Activated CD4-positive, alpha-beta T cell treated with anti-CD3 and anti-CD28 coated beads, Interleukin-2, Interleukin-4, amounts not matched to agents 100 ng/mL and 50 ng/mL, durations not matched to agents 16 hours and 8 hours (primary cell): ENCODE data around the gene SLC22A5.

Experiments
- DNase-seq: peaks from one replicate; pipeline ENCODE4 v3.0.0-alpha.2; 2020; ENCODE audit warnings: low spot score

SLC22A5 gene

DNA sequence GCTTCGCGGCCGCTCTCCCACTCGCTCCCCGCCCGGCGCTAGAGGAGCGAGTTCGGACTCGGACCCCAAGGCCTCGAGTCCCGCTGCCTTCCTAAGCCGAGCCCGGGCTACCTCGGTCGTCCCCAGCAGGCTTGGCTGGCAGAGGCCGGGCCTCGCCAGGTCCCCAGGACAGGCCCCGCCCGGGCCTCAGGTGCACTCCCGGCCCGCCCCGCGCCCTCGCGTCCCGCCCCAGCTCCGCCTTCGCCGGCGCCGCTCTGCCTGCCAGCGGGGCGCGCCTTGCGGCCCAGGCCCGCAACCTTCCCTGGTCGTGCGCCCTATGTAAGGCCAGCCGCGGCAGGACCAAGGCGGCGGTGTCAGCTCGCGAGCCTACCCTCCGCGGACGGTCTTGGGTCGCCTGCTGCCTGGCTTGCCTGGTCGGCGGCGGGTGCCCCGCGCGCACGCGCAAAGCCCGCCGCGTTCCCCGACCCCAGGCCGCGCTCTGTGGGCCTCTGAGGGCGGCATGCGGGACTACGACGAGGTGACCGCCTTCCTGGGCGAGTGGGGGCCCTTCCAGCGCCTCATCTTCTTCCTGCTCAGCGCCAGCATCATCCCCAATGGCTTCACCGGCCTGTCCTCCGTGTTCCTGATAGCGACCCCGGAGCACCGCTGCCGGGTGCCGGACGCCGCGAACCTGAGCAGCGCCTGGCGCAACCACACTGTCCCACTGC, at the start of gene SLC22A5:
Gene SLC22A5, plus strand, starts transcription at position 237 of the 707 bp plus-strand sequence. Its CDS starts 263 bp downstream, at position 500.
- DNase-seq, result peak; percentile 65

DNA sequence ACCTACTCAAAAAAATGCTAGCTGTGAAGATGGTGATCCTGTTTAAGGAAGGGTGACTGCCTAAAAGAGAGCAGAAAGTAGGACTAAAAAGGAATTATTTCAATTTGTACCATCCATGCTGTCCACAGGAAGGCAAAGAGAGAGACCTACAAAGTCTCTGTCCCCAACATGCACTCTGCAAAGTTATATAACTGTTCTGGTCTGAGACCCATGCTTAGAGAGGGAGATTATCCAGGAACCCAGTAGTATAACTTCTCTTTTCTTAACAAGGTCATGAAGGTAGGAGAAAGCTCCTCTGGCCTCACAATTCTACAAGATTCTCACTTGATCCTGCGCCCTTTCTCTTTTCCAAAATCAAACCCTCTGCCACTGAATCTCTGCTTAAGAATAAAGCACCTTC, 49.5 kb upstream of the SLC22A5 start:
- DNase-seq, result no peak

GRCh38 chr5:132321109-132321721, 48.3 kb upstream of the SLC22A5 start:
- DNase-seq, result no peak

DNA sequence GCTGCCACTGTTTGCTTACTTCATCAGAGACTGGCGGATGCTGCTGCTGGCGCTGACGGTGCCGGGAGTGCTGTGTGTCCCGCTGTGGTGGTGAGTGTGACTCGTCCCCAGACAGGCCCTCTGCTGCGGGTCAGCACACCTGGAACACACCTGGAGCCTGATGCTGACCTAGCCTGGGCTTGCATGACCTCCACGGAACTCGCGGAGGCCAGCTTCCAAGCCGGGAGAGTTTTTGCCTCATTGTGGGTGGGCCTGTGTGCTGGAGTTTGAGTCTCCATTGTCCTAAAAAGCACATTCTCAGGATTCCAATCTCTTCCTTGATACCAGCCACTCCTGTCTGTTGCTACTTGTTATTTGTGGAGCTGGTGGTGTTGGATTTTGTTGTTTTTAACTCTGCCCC, 47.2 kb upstream of the SLC22A5 start:
- no peak for DNase-seq

- no peak for DNase-seq
These were observed 46.3 kb upstream of the SLC22A5 start for GRCh38 chr5:132323202-132323601.

GRCh38 chr5:132325691-132326090, 43.8 kb upstream of the SLC22A5 start:
- DNase-seq, result no peak

DNA sequence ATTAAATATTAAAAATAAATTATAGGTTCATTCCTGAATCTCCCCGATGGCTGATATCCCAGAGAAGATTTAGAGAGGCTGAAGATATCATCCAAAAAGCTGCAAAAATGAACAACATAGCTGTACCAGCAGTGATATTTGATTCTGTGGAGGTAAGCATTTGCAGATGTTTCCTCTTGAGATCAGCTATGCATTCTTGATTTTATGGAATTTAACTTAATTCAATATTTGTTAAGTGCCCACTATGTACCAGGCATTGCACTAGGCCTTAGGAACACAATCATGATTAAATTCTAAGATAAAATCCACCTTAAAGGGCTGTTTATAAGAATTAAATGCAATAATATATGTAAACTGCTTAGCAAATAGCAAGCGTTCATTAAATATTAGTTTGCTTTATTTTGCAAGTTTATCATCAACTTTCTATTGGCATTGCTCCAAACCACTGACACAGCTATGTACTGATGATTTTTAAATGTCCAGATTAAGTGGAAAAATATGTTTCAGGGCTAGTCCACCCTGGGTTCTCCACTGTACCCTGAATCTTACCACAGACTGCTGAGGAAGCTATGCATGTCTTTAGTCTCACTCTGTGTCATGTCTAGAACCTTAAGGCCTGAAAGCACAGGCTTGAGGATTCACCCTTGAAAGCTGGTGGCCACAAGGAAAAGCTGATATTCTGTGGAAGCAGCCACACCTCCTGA, 42.1 kb upstream of the SLC22A5 start:
- no peak for DNase-seq

DNA sequence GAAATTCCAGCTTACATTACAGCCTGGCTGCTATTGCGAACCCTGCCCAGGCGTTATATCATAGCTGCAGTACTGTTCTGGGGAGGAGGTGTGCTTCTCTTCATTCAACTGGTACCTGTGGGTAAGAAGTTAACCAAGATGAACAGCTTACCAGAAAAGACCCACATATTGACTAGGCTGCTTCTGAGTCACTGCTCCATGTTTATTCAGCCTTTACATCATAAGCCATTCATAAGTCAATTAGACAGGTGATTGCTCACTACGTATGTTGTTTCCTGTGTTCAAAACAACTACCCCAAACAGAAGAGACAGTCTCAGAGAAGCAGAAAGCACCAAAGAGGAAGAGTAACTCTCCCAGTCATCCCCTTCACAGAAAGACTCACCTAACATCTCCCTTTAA, 34.7 kb upstream of the SLC22A5 start:
- DNase-seq, result peak; percentile 3

DNA sequence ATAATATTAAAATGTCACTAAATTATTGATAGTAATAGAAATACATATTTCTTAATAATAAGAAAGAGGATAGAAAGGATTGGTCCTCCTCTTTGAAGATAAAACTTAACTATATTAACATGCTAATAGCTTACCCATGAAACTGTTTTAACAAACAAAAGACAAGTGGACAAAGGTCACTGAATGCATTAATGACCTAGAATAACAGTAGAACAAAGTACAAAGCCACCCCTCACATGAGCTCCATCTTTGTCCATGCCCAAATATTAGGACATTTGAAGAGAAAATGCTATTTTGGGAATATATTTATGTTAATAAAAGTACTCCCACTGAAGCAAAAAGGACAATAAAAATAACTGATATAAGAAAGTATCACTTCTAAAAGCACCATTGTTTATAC, 34.1 kb upstream of the SLC22A5 start:
- DNase-seq, result no peak

- no peak for DNase-seq
These were observed 30.0 kb upstream of the SLC22A5 start for GRCh38 chr5:132339502-132339901.

DNA sequence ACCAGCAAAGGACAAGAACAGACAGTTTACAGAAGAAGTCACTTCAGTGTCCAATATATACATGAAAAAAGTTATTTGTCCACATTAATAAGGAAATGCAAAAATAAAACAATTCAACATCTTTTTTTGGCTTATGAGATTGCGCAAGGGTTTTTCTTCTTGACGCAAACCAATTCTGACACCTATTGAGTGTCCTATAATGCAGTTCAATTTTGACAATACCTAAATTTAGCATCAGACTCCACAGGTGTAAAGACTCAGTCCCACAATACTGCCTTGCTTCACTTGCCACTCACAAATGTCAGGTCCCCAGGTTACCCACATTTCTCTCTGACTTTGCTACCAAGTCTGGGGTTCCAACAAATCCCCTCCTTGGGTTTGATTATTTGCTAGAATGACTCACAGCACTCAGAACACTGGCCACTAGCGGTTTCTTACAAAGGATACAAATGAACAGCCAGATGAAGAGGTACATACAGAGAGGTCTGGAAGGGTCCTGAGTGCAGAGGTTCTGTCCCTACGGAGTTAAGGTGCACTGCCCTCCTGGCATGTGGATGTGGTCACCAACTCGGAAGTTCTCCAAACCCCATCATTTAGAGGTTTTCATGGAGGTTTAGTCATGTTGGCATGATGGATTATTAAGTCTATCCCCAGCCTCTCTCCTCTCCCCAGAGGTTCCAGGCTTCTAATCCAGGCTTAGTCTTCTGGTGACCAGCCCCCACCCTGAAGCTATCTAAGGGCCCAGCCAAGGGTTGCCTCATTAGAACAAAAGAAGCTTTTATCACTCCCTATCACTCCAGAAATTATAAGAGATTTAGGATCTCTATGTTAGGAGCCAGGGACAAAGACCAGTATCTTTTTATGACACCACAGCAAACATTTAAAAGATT, 27.0 kb upstream of the SLC22A5 start:
- DNase-seq, result no peak

DNA sequence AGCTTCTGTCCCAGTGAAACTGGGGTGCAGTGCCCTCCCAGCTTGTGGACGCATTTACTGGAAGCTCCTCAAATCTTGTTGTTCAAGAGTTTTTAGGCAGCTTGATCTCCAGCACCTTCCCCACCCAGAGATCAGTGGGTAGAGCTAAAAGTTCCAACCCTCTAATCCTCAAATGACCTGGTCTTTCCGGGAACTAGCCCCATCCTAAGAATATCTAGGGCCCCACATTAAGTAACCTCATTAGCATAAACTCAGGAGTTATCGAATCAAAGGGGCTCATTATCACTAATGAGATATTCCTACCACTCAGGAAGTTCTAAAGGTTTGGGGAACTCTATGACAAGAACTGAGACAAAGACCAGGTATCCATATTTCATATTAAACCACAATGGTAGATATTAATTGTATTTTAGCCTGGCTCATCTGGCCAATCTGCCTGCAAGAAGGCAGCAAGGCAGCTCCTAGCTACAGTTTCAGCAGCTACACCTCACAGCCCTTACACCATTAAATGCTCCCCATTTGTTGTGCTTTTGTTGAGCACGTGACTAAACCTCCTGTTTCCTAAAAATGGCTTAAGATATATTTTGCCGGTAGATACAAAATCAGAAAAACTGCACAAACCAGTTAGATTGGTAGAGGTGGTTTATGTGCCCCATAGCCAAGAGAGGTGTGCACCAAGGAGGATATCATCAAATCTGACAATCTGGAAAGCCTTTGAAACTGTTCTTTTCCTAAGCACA, 24.6 kb upstream of the SLC22A5 start:
- no peak for DNase-seq

DNA sequence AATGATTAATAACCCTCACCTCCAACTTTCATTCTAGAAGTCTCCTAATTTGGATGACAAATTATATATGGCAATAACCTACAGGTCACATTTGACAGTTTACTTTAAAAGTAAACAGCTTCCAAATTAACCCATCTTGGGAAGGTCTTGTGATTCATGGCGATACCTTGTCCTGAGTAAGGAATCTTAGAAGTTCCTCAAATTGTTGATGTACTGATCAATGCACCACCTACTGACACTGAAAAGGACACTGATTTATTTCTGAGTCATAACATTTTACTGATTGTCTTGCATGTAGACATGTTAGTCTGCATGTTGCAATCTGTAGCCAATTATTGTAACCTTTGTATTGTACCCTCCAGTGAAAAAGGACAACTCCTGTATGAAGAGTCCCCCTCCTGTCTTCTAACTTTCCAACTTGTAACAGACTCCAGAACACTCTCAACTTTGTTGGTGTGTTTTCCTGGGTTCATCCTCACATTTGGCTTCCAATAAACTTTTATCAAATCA, 16.0 kb upstream of the SLC22A5 start:
- DNase-seq, result no peak

GRCh38 chr5:132354381-132355139, 14.9 kb upstream of the SLC22A5 start:
- DNase-seq, result no peak

- no peak for DNase-seq
These were observed 14.3 kb upstream of the SLC22A5 start for GRCh38 chr5:132355140-132355765.

DNA sequence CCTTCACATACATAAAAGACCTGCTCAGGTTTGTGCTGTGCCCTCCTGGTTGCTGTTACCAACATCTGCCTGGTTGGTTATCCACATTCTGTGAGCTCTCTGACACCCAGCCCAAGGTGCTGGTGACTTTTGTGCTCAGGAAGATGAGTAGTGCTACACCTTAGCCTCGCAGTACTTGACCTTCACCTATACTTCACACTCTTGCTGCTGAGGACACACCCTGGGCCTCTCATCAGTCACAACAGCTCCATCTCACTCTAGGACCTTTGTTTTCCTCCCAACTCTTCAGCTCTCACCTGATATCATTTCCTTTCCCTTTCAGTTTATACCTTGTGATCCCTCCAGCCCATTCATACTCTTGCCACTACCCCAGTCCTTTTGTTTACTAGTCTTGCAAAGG, 10.7 kb upstream of the SLC22A5 start:
- DNase-seq, result no peak

- no peak for DNase-seq
These were observed 7.4 kb upstream of the SLC22A5 start for GRCh38 chr5:132362086-132362485.

DNA sequence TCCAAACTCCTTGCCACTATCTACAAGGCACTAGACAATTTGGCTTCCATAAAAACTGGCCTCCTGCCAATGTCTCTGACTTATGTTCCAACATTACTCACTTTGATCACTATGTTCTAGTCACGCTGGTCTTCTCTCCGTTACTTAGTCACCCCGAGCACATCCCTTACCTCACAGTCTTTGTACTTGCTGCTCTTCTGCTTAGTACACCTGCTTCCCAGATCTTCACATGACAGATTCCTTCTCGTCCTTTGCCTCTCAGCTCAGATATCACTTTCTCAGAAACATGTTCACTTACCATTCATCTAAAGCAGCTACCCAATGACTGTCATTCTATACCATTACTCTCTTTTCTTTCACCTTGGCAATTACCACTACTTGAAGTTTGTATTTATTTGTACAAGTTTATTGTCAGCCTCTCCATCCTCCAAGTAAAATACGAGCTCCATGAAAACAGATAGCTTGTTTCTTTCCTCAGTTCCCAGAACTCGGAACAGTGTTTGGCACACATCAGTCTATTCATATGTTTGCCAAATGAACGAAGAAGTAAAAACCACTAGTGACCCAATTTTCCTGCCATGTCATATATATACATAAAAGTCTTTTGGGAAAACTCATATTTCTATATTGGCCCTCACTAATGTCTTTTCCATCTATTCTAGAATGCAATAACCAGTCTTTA, 5.9 kb upstream of the SLC22A5 start:
- no peak for DNase-seq

DNA sequence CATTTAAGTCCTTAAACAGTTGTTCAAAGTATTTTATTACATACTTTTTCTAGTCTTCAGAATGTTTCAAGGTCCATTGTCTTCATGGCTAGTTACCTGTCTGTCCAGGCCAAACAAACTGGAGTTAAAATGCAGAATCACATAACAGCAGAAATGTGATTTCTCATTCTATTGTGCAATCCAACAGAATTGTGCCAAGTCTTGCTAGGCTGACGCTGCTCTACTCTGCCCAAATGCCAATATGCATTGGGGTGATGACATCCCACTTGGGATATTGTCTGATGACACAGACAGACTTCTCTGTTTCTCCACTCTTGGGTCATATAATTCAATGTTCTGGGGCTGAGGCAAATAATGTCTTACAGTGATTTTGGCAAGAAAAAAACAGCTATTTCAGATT, 5.2 kb upstream of the SLC22A5 start:
- no peak for DNase-seq

GRCh38 chr5:132365213-132365612, 4.3 kb upstream of the SLC22A5 start:
- no peak for DNase-seq
